HEK293T (cell line): ENCODE data around the gene ZNF365.

ENCODE experiments used
- FOXM1 ChIP-seq: fragments of 450-650 bp; IDR thresholded peaks from 2 replicates; pipeline ENCODE4 v1.6.1; 2017; ENCODE audit warnings: mild to moderate bottlenecking, borderline replicate concordance
- SUZ12 ChIP-seq: fragments of 450-650 bp; IDR thresholded peaks from 2 replicates; pipeline ENCODE4 v1.6.1; 2016; ENCODE audit warnings: mild to moderate bottlenecking
- TARDBP ChIP-seq: fragments of 450-650 bp; IDR thresholded peaks from 2 replicates; pipeline ENCODE4 v1.6.1; 2016

- TF ChIP-seq SUZ12, result no peak
- no peak for TF ChIP-seq TARDBP
- no peak for TF ChIP-seq FOXM1
Observed at GRCh38 chr10:62356447-62356846, 17.7 kb upstream of the ZNF365 start.
